ENCODE measurements around the gene SEC31A. TPM values are rescaled to one million over a fixed set of nuclear protein-coding genes. Genes with fewer than 3 reads are reported as not detected.

The SEC31A gene
- total RNA-seq, 2 donors from 2014 or later, result 103 to 106 TPM

- H3K4me1 Mint-ChIP-seq (ENCODE audit: low read depth), result no peaks in the 10 kb centered on the region
- H3K36me3 Mint-ChIP-seq (ENCODE audit: insufficient read depth in 2 of 2), result no peaks in the 10 kb centered on the region
- ATAC-seq (replicated peaks in 1 of 2), result no peak
- H3K27ac Mint-ChIP-seq, result no peak overlapping the region
- peaks cover 5% of the 10 kb centered on the region for H3K27me3 Mint-ChIP-seq (ENCODE audit: low read depth)
- no peaks in the 10 kb centered on the region for H3K9me3 Mint-ChIP-seq
- DNase-seq, result no peak
- no peak overlapping the region for H3K4me3 Mint-ChIP-seq
Measured at GRCh38 chr4:82777857-82778525, 113.0 kb downstream of the SEC31A start.

GRCh38 chr4:82776925-82777542, 113.9 kb downstream of the SEC31A start:
- Mint-ChIP-seq H3K36me3 (ENCODE audit: insufficient read depth in 2 of 2) (no peaks in the 10 kb centered on the region), H3K9me3 (no peaks in the 10 kb centered on the region), H3K27ac (no peak overlapping the region), H3K4me1 (ENCODE audit: low read depth) (no peaks in the 10 kb centered on the region), H3K27me3 (ENCODE audit: low read depth) (peaks cover 7% of the 10 kb centered on the region), H3K4me3 (no peak overlapping the region)
- no peak for DNase-seq
- ATAC-seq (replicated peaks in 1 of 2), result no peak

GRCh38 chr4:82775243-82775642, 115.7 kb downstream of the SEC31A start:
- no peak for DNase-seq
- Mint-ChIP-seq H3K9me3 (no peaks in the 10 kb centered on the region), H3K36me3 (ENCODE audit: insufficient read depth in 2 of 2) (no peaks in the 10 kb centered on the region), H3K27me3 (ENCODE audit: low read depth) (peaks cover 7% of the 10 kb centered on the region), H3K4me3 (no peak overlapping the region), H3K4me1 (ENCODE audit: low read depth) (no peaks in the 10 kb centered on the region), H3K27ac (no peak overlapping the region)
- ATAC-seq (replicated peaks in 1 of 2), result no peak

- no peak for ATAC-seq (replicated peaks in 1 of 2)
- Mint-ChIP-seq H3K9me3 (no peaks in the 10 kb centered on the region), H3K36me3 (ENCODE audit: insufficient read depth in 2 of 2) (no peaks in the 10 kb centered on the region), H3K27me3 (ENCODE audit: low read depth) (peaks cover 7% of the 10 kb centered on the region), H3K27ac (no peak overlapping the region), H3K4me3 (no peak overlapping the region), H3K4me1 (ENCODE audit: low read depth) (no peaks in the 10 kb centered on the region)
- no peak for DNase-seq
Measured at GRCh38 chr4:82774711-82775171, 116.2 kb downstream of the SEC31A start.

- DNase-seq, result no peak
- H3K9me3 Mint-ChIP-seq, result no peaks in the 10 kb centered on the region
- H3K27ac Mint-ChIP-seq, result no peak overlapping the region
- no peak overlapping the region for H3K4me3 Mint-ChIP-seq
- H3K36me3 Mint-ChIP-seq (ENCODE audit: insufficient read depth in 2 of 2), result no peaks in the 10 kb centered on the region
- peaks cover 12% of the 10 kb centered on the region for H3K27me3 Mint-ChIP-seq (ENCODE audit: low read depth)
- no peak for ATAC-seq (replicated peaks in 1 of 2)
- H3K4me1 Mint-ChIP-seq (ENCODE audit: low read depth), result no peaks in the 10 kb centered on the region
Measured at GRCh38 chr4:82773057-82773456, 117.9 kb downstream of the SEC31A start.

- ATAC-seq (replicated peaks in 1 of 2) (no peak), DNase-seq (no peak)
- H3K9me3 Mint-ChIP-seq, result peaks cover 9 to 13% of the 10 kb centered on the region in 2 donors
- H3K27me3 Mint-ChIP-seq (ENCODE audit: low read depth), result peaks cover 13% of the 10 kb centered on the region
- no peak overlapping the region for H3K27ac Mint-ChIP-seq
- peaks cover 5 to 8% of the 10 kb centered on the region in 2 donors for H3K36me3 Mint-ChIP-seq (ENCODE audit: insufficient read depth in 2 of 2)
- H3K4me1 Mint-ChIP-seq (ENCODE audit: low read depth), result no peaks in the 10 kb centered on the region
- H3K4me3 Mint-ChIP-seq, result no peak overlapping the region
Measured at GRCh38 chr4:82770607-82771006, 120.3 kb downstream of the SEC31A start.

Other genes with a start within 250 kb of the SEC31A start
- gene SCD5, start 92.4 kb downstream of the SEC31A start, total RNA-seq, result 1 to 10 TPM; 1.5 to 1.6 TPM
- gene THAP9, start 9.6 kb upstream of the SEC31A start, total RNA-seq, result 1 to 10 TPM; 4.4 to 4.6 TPM
- gene LIN54, start 119.7 kb upstream of the SEC31A start, total RNA-seq, result 10 to 100 TPM; 25.8 to 27.9 TPM
- 10 to 100 TPM; 28.9 to 29.3 TPM for gene COPS4, start 144.0 kb upstream of the SEC31A start, total RNA-seq
- gene PLAC8, start 223.6 kb upstream of the SEC31A start, total RNA-seq, result 10 to 100 TPM; 48.0 to 49.3 TPM

Data from activated T-cell treated with anti-CD3 and anti-CD28 coated beads, Interleukin-2, amount 50 U/mL, for 72 hours (primary cell).